ENCODE results near the gene CD6. TPM values are rescaled to one million over a fixed set of nuclear protein-coding genes. Genes with fewer than 3 reads are reported as not detected.

CD6 gene
- polyA plus RNA-seq, 1 donor (not counting 4 experiments of a cell fraction or from before 2014, with no cell fraction given), result 0.03 TPM

GRCh38 chr11:61023086-61023965 lies 51.8 kb downstream of the CD6 start:
- Histone ChIP-seq H3K4me2 (ENCODE audit: control insufficient read depth, extremely low read depth, insufficient read depth, low read depth, low read length) (no peak overlapping the region), H3K9ac (ENCODE audit: control insufficient read depth, extremely low read depth, insufficient read depth, low read length) (no peak overlapping the region), H3K27ac (ENCODE audit: control insufficient read depth, insufficient read depth, low read length) (no peak overlapping the region), H3K4me1 (ENCODE audit: control insufficient read depth, extremely low read depth, insufficient read depth, low read length) (peaks cover 2% of the 10 kb centered on the region), H3K4me3 (ENCODE audit: control insufficient read depth in 2 of 3, extremely low read depth in 1 of 3, insufficient read depth in 2 of 3, low read depth in 1 of 3, low read length in 3 of 3) (no peak overlapping the region), H3K9me1 (ENCODE audit: control insufficient read depth, extremely low read depth, insufficient read depth, low read length) (no peaks in the 10 kb centered on the region), H3K36me3 (ENCODE audit: control insufficient read depth in 2 of 2, extremely low read depth in 1 of 2, insufficient read depth in 2 of 2, low read length in 2 of 2) (no peaks in the 10 kb centered on the region), H2AFZ (ENCODE audit: control insufficient read depth, low read length) (no peak overlapping the region), H4K20me1 (ENCODE audit: control insufficient read depth, extremely low read depth, insufficient read depth, low read length) (no peaks in the 10 kb centered on the region), H3K9me3 (ENCODE audit: control insufficient read depth, low read depth, low read length) (no peaks in the 10 kb centered on the region), H3K27me3 (ENCODE audit: control insufficient read depth, extremely low read depth, insufficient read depth, low read length) (peaks cover 30% of the 10 kb centered on the region), H3K79me2 (ENCODE audit: control insufficient read depth, insufficient read depth, low read length) (no peaks in the 10 kb centered on the region)
- dilution Hi-C loops (cut with MboI; ENCODE audit: extremely low pct_ligation_motif_present, low sequenced_read_pairs), result no loop called here
- FAIRE-seq (no peak), DNase-seq (ENCODE audit: low read depth, low spot score) (no peak)
- TF ChIP-seq, protein P1, sequence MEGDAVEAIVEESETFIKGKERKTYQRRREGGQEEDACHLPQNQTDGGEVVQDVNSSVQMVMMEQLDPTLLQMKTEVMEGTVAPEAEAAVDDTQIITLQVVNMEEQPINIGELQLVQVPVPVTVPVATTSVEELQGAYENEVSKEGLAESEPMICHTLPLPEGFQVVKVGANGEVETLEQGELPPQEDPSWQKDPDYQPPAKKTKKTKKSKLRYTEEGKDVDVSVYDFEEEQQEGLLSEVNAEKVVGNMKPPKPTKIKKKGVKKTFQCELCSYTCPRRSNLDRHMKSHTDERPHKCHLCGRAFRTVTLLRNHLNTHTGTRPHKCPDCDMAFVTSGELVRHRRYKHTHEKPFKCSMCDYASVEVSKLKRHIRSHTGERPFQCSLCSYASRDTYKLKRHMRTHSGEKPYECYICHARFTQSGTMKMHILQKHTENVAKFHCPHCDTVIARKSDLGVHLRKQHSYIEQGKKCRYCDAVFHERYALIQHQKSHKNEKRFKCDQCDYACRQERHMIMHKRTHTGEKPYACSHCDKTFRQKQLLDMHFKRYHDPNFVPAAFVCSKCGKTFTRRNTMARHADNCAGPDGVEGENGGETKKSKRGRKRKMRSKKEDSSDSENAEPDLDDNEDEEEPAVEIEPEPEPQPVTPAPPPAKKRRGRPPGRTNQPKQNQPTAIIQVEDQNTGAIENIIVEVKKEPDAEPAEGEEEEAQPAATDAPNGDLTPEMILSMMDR (optimal IDR thresholded peaks at IDR 0.05 in 1 of 3, IDR thresholded peaks at IDR 0.05 in 1 of 3, conservative IDR thresholded peaks at IDR 0.05 in 1 of 3; ENCODE audit: extremely low read depth in 1 of 3, insufficient read depth in 2 of 3, low read length in 3 of 3), result no peak
- TF ChIP-seq EZH2 (IDR thresholded peaks at IDR 0.05; ENCODE audit: low read length), result no peak

DNA sequence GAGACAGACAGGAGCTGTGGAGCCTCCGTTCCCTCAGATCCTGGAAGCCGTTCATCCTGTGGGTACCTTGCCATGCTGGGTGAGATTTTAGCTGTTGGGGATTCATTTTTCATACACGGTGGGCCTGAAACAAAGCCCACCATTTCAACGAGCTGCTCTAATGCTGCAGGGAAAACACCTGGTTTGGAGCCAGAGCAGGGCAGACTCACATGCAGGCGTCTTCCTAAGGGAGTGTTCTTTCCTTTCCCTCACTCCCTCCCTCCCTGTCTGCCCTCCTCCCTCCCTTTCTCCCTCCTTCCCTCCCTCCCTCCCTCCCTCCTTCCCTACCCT lies 52.5 kb downstream of the CD6 start:
- DNase-seq (ENCODE audit: low read depth, low spot score) (no peak), FAIRE-seq (no peak)
- H3K27ac ChIP-seq (ENCODE audit: control insufficient read depth, insufficient read depth, low read length), result no peak overlapping the region
- H3K27me3 ChIP-seq (ENCODE audit: control insufficient read depth, extremely low read depth, insufficient read depth, low read length), result peaks cover 30% of the 10 kb centered on the region
- no peaks in the 10 kb centered on the region for H3K9me1 ChIP-seq (ENCODE audit: control insufficient read depth, extremely low read depth, insufficient read depth, low read length)
- H3K9me3 ChIP-seq (ENCODE audit: control insufficient read depth, low read depth, low read length), result no peaks in the 10 kb centered on the region
- H3K36me3 ChIP-seq (ENCODE audit: control insufficient read depth in 2 of 2, extremely low read depth in 1 of 2, insufficient read depth in 2 of 2, low read length in 2 of 2), result no peaks in the 10 kb centered on the region
- no peak for TF ChIP-seq EZH2 (IDR thresholded peaks at IDR 0.05; ENCODE audit: low read length)
- TF ChIP-seq, protein P1 (optimal IDR thresholded peaks at IDR 0.05 in 1 of 3, IDR thresholded peaks at IDR 0.05 in 1 of 3, conservative IDR thresholded peaks at IDR 0.05 in 1 of 3; ENCODE audit: extremely low read depth in 1 of 3, insufficient read depth in 2 of 3, low read length in 3 of 3), result no peak
- H3K79me2 ChIP-seq (ENCODE audit: control insufficient read depth, insufficient read depth, low read length), result no peaks in the 10 kb centered on the region
- H3K9ac ChIP-seq (ENCODE audit: control insufficient read depth, extremely low read depth, insufficient read depth, low read length), result no peak overlapping the region
- no peaks in the 10 kb centered on the region for H4K20me1 ChIP-seq (ENCODE audit: control insufficient read depth, extremely low read depth, insufficient read depth, low read length)
- H3K4me1 ChIP-seq (ENCODE audit: control insufficient read depth, extremely low read depth, insufficient read depth, low read length), result peaks cover 2% of the 10 kb centered on the region
- dilution Hi-C loops (cut with MboI; ENCODE audit: extremely low pct_ligation_motif_present, low sequenced_read_pairs), result no loop called here
- no peak overlapping the region for H3K4me3 ChIP-seq (ENCODE audit: control insufficient read depth in 2 of 3, extremely low read depth in 1 of 3, insufficient read depth in 2 of 3, low read depth in 1 of 3, low read length in 3 of 3)
- no peak overlapping the region for H3K4me2 ChIP-seq (ENCODE audit: control insufficient read depth, extremely low read depth, insufficient read depth, low read depth, low read length)
- no peak overlapping the region for H2AFZ ChIP-seq (ENCODE audit: control insufficient read depth, low read length)

Data from keratinocyte (primary cell).